Heart right ventricle (tissue), 16 donors: ENCODE measurements around the gene PIK3AP1. TPM values are rescaled to one million over a fixed set of nuclear protein-coding genes. Genes with fewer than 3 reads are reported as not detected.

Source experiments
- ATAC-seq, 8 donors: fragments of 200-7000 bp; cut with Tn5 transposase; one replicate each; pipeline ENCODE4 v1.9.1; 2020; ENCODE audit warnings: mild to moderate bottlenecking in 8 of 8, moderate library complexity in 8 of 8, moderate number of reproducible peaks in 1 of 8
- DNase-seq, 2 donors: peaks; one replicate each; pipeline ENCODE4 v3.0.0-alpha.2; 2020
- H3K27ac ChIP-seq, 10 donors: fragments of 200-600 bp; sonication (generic) in 2 of 10; one replicate each; pipeline versions ENCODE4 v1.5.0 to v1.8.0; 2020 to 2022; ENCODE audit warnings: mild to moderate bottlenecking in 3 of 10
- H3K27me3 ChIP-seq, 7 donors: fragments of 200-600 bp; one replicate each; pipeline ENCODE4 v1.8.0; 2021 to 2022; ENCODE audit warnings: mild to moderate bottlenecking in 2 of 7
- H3K36me3 ChIP-seq, 9 donors: fragments of 200-600 bp; sonication (generic) in 1 of 9; one replicate each; pipeline versions ENCODE4 v1.5.0 to v1.8.0; 2020 to 2022; ENCODE audit warnings: mild to moderate bottlenecking in 2 of 9
- H3K4me1 ChIP-seq, 9 donors: fragments of 200-600 bp; sonication (generic) in 1 of 9; one replicate each; pipeline versions ENCODE4 v1.5.0 to v1.8.0; 2020 to 2022; ENCODE audit warnings: mild to moderate bottlenecking in 4 of 9
- H3K4me3 ChIP-seq, 10 donors: fragments of 200-600 bp; sonication (generic) in 2 of 10; one replicate each; pipeline versions ENCODE4 v1.5.0 to v1.8.0; 2020 to 2022; ENCODE audit warnings: mild to moderate bottlenecking in 7 of 10, moderate library complexity in 2 of 10
- H3K9me3 ChIP-seq, 11 donors: fragments of 200-600 bp in 10 of 11; sonication (generic) in 2 of 11; one replicate each; pipeline versions ENCODE4 v1.5.0 to v1.8.0; 2013 to 2022; ENCODE audit warnings: mild to moderate bottlenecking in 2 of 11, control low read depth in 1 of 11, moderate library complexity in 1 of 11
- CTCF ChIP-seq, 9 donors: fragments of 200-600 bp; sonication (generic) in 2 of 9; IDR thresholded peaks; one replicate each; pipeline versions ENCODE4 v1.5.0 to v1.8.0; 2021 to 2022; ENCODE audit warnings: antibody characterized with exemption in 9 of 9, mild to moderate bottlenecking in 5 of 9, moderate library complexity in 1 of 9
- WGBS, 2 donors: extraction: QIAGEN DNeasy Blood & Tissue Kit; methylation state at CpG; one replicate each; pipeline ENCODE4 v1.1.7; 2013; ENCODE audit warnings: inconsistent platforms in 1 of 2; 5-methylcytosine and 5-hydroxymethylcytosine counted together
- intact Hi-C, 10 donors: fragments of 100-400 bp; cut with DNase I; formaldehyde crosslinking; loops; one replicate each; pipeline versions ENCODE4 v1.11.1 to v1.14.2; 2022
- polyA plus RNA-seq, 2 donors: library from polyadenylated mRNA; stranded (reverse); fragments of 200-250 nt; gene quantifications; one replicate each; pipeline ENCODE4 v1.2.3, GENCODE V29; 2013
- total RNA-seq, 10 donors: library from RNA; stranded (reverse); fragmentation: NEBNext Ultra II Directional in 3 of 10; extraction: Animal tissue kit (Norgen Biotek cat#: 25700) in 3 of 10; gene quantifications; one replicate each; pipeline versions ENCODE4 v1.2.1 to v1.2.4, GENCODE V29; 2021 to 2023
- donor health status: Arrhythmogenic right ventricular cardiomyopathy.
- donor health status: ischemic (EF 13 %, LVEDD 7.1; RV severe dilation, severe dysfunction).
- donor health status: healthy with polysubstance abuse.
- donor health status: DM: no; HTN: yes; CAD: no.
- donor health status: DM: no; HTN: no; CAD: no.
- donor health status: ischemic (EF 25% LVEDD 6.9; RV normal size, moderate dysfunction).
- donor health status: ischemic (EF 25% LVEDD 5.7; RV mildly dilated, moderate dysfunction).
- donor health status: healthy.
- donor health status: DM: yes; HTN: yes; CAD: no.
- donor health status: Ischemic cardiomyopathy.
- donor health status: ischemic (EF 35%, LVEDD 5.7; RV mildly dilated, moderate dysfunction).
- donor health status: nonischemic (EF 11% LVEDD 7.7; RV severe dilation, severe dysfunction).
- donor health status: DM: yes; HTN: yes; CAD: no.
- donor health status: PGD.
- donor health status: ischemic (EF 29% LVEDD 5.4; RV normal size, mild dysfunction).
- donor health status: nonischemic (EF 23%, LVEDD 6.1; RV moderate dilation, normal function).

The PIK3AP1 gene
- total and polyA plus RNA-seq, 12 donors, result 1.0 to 22.1 (median 3.6) TPM

GRCh38 chr10:96639899-96640298, 80.4 kb downstream of the PIK3AP1 start:
- Histone ChIP-seq H3K27me3 (no peaks in the 10 kb centered on the region), H3K4me1 (peaks cover 0 to 6% (median 0%) of the 10 kb centered on the region in 9 donors), H3K27ac (no peak overlapping the region), H3K36me3 (peaks cover 0 to 27% (median 0%) of the 10 kb centered on the region in 9 donors), H3K9me3 (no peaks in the 10 kb centered on the region), H3K4me3 (no peak overlapping the region)
- no peak for ATAC-seq
- DNase-seq, result no peak
- 63 to 70% methylated on average over 4 of the region's 4 CpGs for WGBS, 2 donors
- intact Hi-C loops, result loop anchor here in 1 of 10 donors (5.0 to 10.0 kb wide), 4 partner anchors 75 to 385 kb away; no protein-coding TSS in a partner anchor
- no peak for TF ChIP-seq CTCF (IDR thresholded peaks at IDR 0.05)

- WGBS, 2 donors, result 89% methylated on average over 6 of the region's 6 CpGs
- Histone ChIP-seq H3K36me3 (peaks cover 0 to 30% (median 0%) of the 10 kb centered on the region in 9 donors), H3K27ac (no peak overlapping the region), H3K27me3 (no peaks in the 10 kb centered on the region), H3K4me1 (no peaks in the 10 kb centered on the region), H3K9me3 (no peaks in the 10 kb centered on the region), H3K4me3 (no peak overlapping the region)
- TF ChIP-seq CTCF (IDR thresholded peaks at IDR 0.05), result no peak
- ATAC-seq, result no peak
- intact Hi-C loops, result no loop called here
- DNase-seq, result no peak
These were observed 81.6 kb downstream of the PIK3AP1 start for GRCh38 chr10:96638696-96639095.

- Histone ChIP-seq H3K4me3 (no peak overlapping the region), H3K27ac (no peak overlapping the region), H3K9me3 (no peaks in the 10 kb centered on the region), H3K4me1 (peaks cover 0 to 5% (median 0%) of the 10 kb centered on the region in 9 donors), H3K27me3 (no peaks in the 10 kb centered on the region), H3K36me3 (peaks cover 0 to 30% (median 0%) of the 10 kb centered on the region in 9 donors)
- 72 to 81% methylated on average over 3 of the region's 3 CpGs for WGBS, 2 donors
- DNase-seq, result no peak
- no peak for ATAC-seq
- TF ChIP-seq CTCF (IDR thresholded peaks at IDR 0.05), result no peak
- intact Hi-C loops, result no loop called here
These were observed 82.2 kb downstream of the PIK3AP1 start for GRCh38 chr10:96638120-96638519.

GRCh38 chr10:96637709-96638108, 82.6 kb downstream of the PIK3AP1 start:
- H3K27me3 ChIP-seq, result no peaks in the 10 kb centered on the region
- intact Hi-C loops, result no loop called here
- no peak for DNase-seq
- H3K27ac ChIP-seq, result no peak overlapping the region
- H3K4me1 ChIP-seq, result peaks cover 0 to 9% (median 0%) of the 10 kb centered on the region in 9 donors
- no peak for TF ChIP-seq CTCF (IDR thresholded peaks at IDR 0.05)
- WGBS, 2 donors, result 84 to 86% methylated on average over 4 of the region's 4 CpGs
- H3K9me3 ChIP-seq, result no peaks in the 10 kb centered on the region
- peaks cover 0 to 30% (median 0%) of the 10 kb centered on the region in 9 donors for H3K36me3 ChIP-seq
- ATAC-seq, result no peak
- no peak overlapping the region for H3K4me3 ChIP-seq
